HL-60 (cell line): ENCODE data around the gene BDH1.

Experiments used
- DNase-seq, 2 experiments: peaks; one replicate each; pipeline ENCODE4 v3.0.0-alpha.2; 2010 to 2020; ENCODE audit warnings: low read depth in 1 of 2, low spot score in 1 of 2
- H3K27ac ChIP-seq: fragments of 250-450 bp; sonication (Bioruptor Pico); replicated peaks from 2 replicates; pipeline ENCODE4 v1.5.1; 2020; ENCODE audit warnings: mild to moderate bottlenecking, moderate library complexity
- H3K27me3 ChIP-seq: fragments of 250-450 bp; sonication (Bioruptor Pico); 2 replicates; pipeline ENCODE4 v1.5.1; 2021; ENCODE audit warnings: mild to moderate bottlenecking, moderate library complexity; ENCODE audit not compliant: insufficient read depth, poor library complexity, severe bottlenecking
- H3K4me3 ChIP-seq: replicated peaks from 2 replicates; pipeline ENCODE4 v1.5.1; 2011; ENCODE audit warnings: mild to moderate bottlenecking, control low read depth, low read length; ENCODE audit not compliant: insufficient read depth
- CTCF ChIP-seq: IDR thresholded peaks from one replicate; pipeline ENCODE4 v1.5.1; 2011; ENCODE audit warnings: low read length, control low read depth, inconsistent platforms; ENCODE audit not compliant: insufficient read depth
- GABPA ChIP-seq: IDR thresholded peaks from 2 replicates; pipeline ENCODE4 v1.6.1; 2012; ENCODE audit warnings: low read depth
- POLR2AphosphoS5 ChIP-seq: IDR thresholded peaks from 2 replicates; pipeline ENCODE4 v1.6.1; 2012; ENCODE audit warnings: low read depth
- REST ChIP-seq: IDR thresholded peaks from 2 replicates; pipeline ENCODE4 v1.6.1; 2012; ENCODE audit warnings: low read depth; ENCODE audit not compliant: insufficient replicate concordance
- SPI1 ChIP-seq: IDR thresholded peaks from 2 replicates; pipeline ENCODE4 v1.6.1; 2012; ENCODE audit warnings: low read depth, mild to moderate bottlenecking, borderline replicate concordance

The BDH1 gene

GRCh38 chr3:197584733-197585132, 29.0 kb upstream of the BDH1 start:
- no peak overlapping the region for H3K4me3 ChIP-seq
- H3K27ac ChIP-seq: no peak overlapping the region
- TF ChIP-seq CTCF (no peak), GABPA (no peak), REST (no peak), SPI1 (no peak), POLR2AphosphoS5 (no peak)
- H3K27me3 ChIP-seq: no peaks in the 10 kb centered on the region
- DNase-seq: no peak

GRCh38 chr3:197583371-197583770, 27.6 kb upstream of the BDH1 start:
- DNase-seq: no peak
- no peak overlapping the region for H3K4me3 ChIP-seq
- H3K27ac ChIP-seq: no peak overlapping the region
- TF ChIP-seq REST: no peak
- TF ChIP-seq SPI1: no peak
- no peak for TF ChIP-seq CTCF
- no peak for TF ChIP-seq POLR2AphosphoS5
- no peak for TF ChIP-seq GABPA
- no peaks in the 10 kb centered on the region for H3K27me3 ChIP-seq

- Histone ChIP-seq H3K27ac (no peak overlapping the region), H3K27me3 (no peaks in the 10 kb centered on the region), H3K4me3 (no peak overlapping the region)
- TF ChIP-seq SPI1 (no peak), GABPA (no peak), CTCF (no peak), REST (no peak), POLR2AphosphoS5 (no peak)
- DNase-seq: no peak
Observed at GRCh38 chr3:197580253-197580691, 24.5 kb upstream of the BDH1 start.
